DND-41 (cell line): ENCODE results near the gene AREL1.

ENCODE experiments used
- CTCF ChIP-seq: IDR thresholded peaks from 2 replicates; pipeline ENCODE4 v1.5.1; 2012; ENCODE audit warnings: borderline replicate concordance, low read length, moderate library complexity, mild to moderate bottlenecking; ENCODE audit not compliant: poor library complexity, severe bottlenecking; ENCODE audit errors: extremely low read depth
- EZH2 ChIP-seq: IDR thresholded peaks from 3 replicates; pipeline ENCODE4 v1.6.1; 2012; ENCODE audit warnings: borderline replicate concordance, low read depth, mild to moderate bottlenecking, moderate library complexity, low read length, inconsistent platforms; ENCODE audit not compliant: severe bottlenecking

GRCh38 chr14:74611650-74612349 is 101.1 kb downstream of the AREL1 start, which contains the start of gene LTBP2:
- TF ChIP-seq CTCF (no peak), EZH2 (no peak)
